ENCODE results near the gene PHLPP1. TPM values are rescaled to one million over a fixed set of nuclear protein-coding genes. Genes with fewer than 3 reads are reported as not detected.

PHLPP1 gene
- total RNA-seq, 2 donors from 2014 or later, result 6.3 to 7.9 TPM

DNA sequence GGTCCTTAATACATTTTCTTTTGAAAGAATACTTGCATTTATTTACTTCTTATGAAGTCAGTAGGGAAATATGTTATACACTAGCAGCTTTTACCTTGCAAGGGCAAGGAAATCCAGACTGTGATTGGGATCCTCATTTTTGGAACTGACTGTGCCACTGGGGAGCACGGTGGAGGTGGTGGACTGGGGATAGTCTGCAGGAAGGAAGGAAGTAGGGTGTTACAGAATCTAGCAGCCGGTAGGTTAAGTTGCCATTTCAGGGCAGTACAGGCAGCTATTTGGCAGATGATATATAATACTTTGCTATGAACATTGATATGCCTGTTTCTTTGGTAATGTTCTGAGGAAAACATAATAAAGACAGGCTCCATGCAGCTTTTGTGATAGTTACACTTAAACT lies 238.3 kb downstream of the PHLPP1 start:
- no peak for DNase-seq
- ATAC-seq (replicated peaks in 1 of 2), result no peak
- Mint-ChIP-seq H3K27ac (no peak overlapping the region), H3K36me3 (ENCODE audit: insufficient read depth in 2 of 2) (no peaks in the 10 kb centered on the region), H3K4me1 (ENCODE audit: low read depth) (peaks cover 23% of the 10 kb centered on the region), H3K9me3 (no peaks in the 10 kb centered on the region), H3K27me3 (ENCODE audit: low read depth) (no peaks in the 10 kb centered on the region), H3K4me3 (no peak overlapping the region)

DNA sequence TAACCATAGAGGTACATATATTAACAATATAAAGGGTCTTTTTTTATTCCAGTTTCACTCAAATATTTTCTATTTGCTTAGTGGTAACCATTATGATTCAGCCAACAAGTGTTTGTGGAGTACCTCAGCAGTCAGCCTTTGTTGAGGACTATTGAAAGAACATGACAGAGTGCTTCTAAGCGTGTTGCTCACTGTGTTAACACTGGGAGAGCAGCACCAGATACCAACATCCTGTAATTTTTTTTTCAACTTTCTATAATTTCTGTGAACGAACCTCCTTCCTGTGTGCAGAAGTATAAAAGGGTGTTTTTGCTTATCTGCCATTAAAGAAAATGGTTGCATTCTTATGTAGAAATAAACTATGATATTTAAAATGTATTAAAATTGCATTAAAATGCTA lies 239.0 kb downstream of the PHLPP1 start:
- Mint-ChIP-seq H3K4me3 (no peak overlapping the region), H3K4me1 (ENCODE audit: low read depth) (peaks cover 23% of the 10 kb centered on the region), H3K9me3 (no peaks in the 10 kb centered on the region), H3K27me3 (ENCODE audit: low read depth) (no peaks in the 10 kb centered on the region), H3K36me3 (ENCODE audit: insufficient read depth in 2 of 2) (no peaks in the 10 kb centered on the region), H3K27ac (no peak overlapping the region)
- ATAC-seq (replicated peaks in 1 of 2), result peak; percentile 37 to 48
- no peak for DNase-seq

DNA sequence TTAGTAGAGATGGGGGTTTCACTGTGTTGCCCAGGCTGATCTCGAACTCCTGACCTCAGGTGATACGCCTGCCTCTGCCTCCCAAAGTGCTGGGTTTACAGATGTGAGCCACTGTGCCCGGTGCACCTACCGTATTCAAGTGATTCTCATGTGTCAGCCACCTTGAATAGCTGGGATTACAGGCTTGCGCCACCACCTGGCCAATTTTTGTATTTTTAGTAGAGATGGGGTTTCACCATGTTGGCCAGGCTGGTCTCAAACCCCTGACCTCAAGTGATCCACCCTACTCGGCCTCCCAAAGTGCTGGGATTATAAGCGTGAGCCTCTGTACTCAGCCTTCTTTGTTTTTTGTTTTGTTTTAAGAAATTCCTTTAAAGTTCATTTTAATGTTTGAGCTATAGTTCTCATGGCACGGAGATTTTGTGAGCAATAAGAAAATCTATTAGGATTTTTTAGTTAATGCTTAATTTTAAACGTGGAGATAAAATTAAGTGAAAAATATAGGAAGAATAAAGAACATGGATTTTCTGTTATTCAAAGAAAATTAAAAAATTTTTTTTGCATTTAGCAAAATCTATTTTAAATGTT lies 242.6 kb downstream of the PHLPP1 start:
- peaks cover 23% of the 10 kb centered on the region for H3K4me1 Mint-ChIP-seq (ENCODE audit: low read depth)
- no peak overlapping the region for H3K27ac Mint-ChIP-seq
- no peaks in the 10 kb centered on the region for H3K9me3 Mint-ChIP-seq
- no peak overlapping the region for H3K4me3 Mint-ChIP-seq
- peak; percentile 67 to 71 for DNase-seq
- ATAC-seq (replicated peaks in 1 of 2), result peak; percentile 79 to 84
- H3K36me3 Mint-ChIP-seq (ENCODE audit: insufficient read depth in 2 of 2), result no peaks in the 10 kb centered on the region
- no peaks in the 10 kb centered on the region for H3K27me3 Mint-ChIP-seq (ENCODE audit: low read depth)

- peaks cover 11% of the 10 kb centered on the region for H3K4me1 Mint-ChIP-seq (ENCODE audit: low read depth)
- no peaks in the 10 kb centered on the region for H3K9me3 Mint-ChIP-seq
- no peak overlapping the region for H3K27ac Mint-ChIP-seq
- no peaks in the 10 kb centered on the region for H3K27me3 Mint-ChIP-seq (ENCODE audit: low read depth)
- no peak overlapping the region for H3K4me3 Mint-ChIP-seq
- DNase-seq, result no peak
- ATAC-seq (replicated peaks in 1 of 2), result no peak
- no peaks in the 10 kb centered on the region for H3K36me3 Mint-ChIP-seq (ENCODE audit: insufficient read depth in 2 of 2)
These were observed 244.1 kb downstream of the PHLPP1 start for GRCh38 chr18:62959481-62959880.

DNA sequence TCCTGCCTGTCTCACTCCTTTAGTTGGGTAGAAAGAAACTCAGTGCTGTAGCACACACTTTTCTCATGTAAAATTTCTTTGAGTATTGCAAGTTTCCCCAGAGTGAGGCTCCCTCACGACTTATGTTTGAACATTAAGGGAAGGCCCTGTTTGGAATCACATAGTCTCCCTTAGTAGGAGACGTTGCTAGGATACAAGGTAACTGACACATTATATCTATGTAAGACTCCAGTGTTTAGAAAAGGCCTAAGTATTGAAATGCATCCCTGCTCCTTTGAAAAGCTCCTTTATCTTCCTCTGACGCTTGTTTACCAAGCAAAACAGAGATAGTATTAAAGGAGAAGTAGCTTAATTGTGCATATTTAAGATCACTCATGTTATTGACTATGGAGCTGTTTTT lies 248.2 kb downstream of the PHLPP1 start:
- no peak for ATAC-seq (replicated peaks in 1 of 2)

GRCh38 chr18:62964432-62964831 lies 249.1 kb downstream of the PHLPP1 start:
- no peaks in the 10 kb centered on the region for H3K27me3 Mint-ChIP-seq (ENCODE audit: low read depth)
- DNase-seq, result no peak
- no peak overlapping the region for H3K27ac Mint-ChIP-seq
- H3K36me3 Mint-ChIP-seq (ENCODE audit: insufficient read depth in 2 of 2), result no peaks in the 10 kb centered on the region
- no peaks in the 10 kb centered on the region for H3K9me3 Mint-ChIP-seq
- ATAC-seq (replicated peaks in 1 of 2), result no peak
- H3K4me3 Mint-ChIP-seq, result no peak overlapping the region
- no peaks in the 10 kb centered on the region for H3K4me1 Mint-ChIP-seq (ENCODE audit: low read depth)

More for the DNA sequence above, 248.2 kb downstream of the PHLPP1 start:
- Mint-ChIP-seq H3K27ac (no peak overlapping the region), H3K27me3 (ENCODE audit: low read depth) (no peaks in the 10 kb centered on the region), H3K36me3 (ENCODE audit: insufficient read depth in 2 of 2) (no peaks in the 10 kb centered on the region), H3K4me1 (ENCODE audit: low read depth) (no peaks in the 10 kb centered on the region), H3K9me3 (no peaks in the 10 kb centered on the region), H3K4me3 (no peak overlapping the region)
- DNase-seq, result no peak

DNA sequence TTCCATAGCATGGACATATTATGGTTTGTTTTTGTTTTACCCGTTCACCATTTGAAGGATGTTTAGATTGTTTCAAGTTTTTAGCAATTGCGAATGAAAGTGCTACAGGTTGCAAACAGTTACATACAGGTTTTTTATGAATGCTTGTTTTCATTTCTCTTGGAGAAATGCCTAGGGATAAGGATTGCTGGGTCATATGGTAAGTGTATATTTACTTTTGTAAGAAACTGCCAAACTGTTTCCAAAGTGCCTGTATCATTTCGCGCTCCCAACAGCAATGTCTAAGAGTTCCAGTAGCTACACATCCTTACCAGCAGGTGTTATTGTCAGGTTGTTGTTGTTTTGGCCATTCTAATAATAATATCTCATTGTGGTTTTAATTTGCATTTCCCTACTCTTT lies 251.7 kb downstream of the PHLPP1 start:
- no peaks in the 10 kb centered on the region for H3K27me3 Mint-ChIP-seq (ENCODE audit: low read depth)
- H3K27ac Mint-ChIP-seq, result no peak overlapping the region
- H3K4me3 Mint-ChIP-seq, result no peak overlapping the region
- peaks cover 0 to 1% of the 10 kb centered on the region in 2 donors for H3K36me3 Mint-ChIP-seq (ENCODE audit: insufficient read depth in 2 of 2)
- DNase-seq (no peak), ATAC-seq (replicated peaks in 1 of 2) (no peak)
- no peaks in the 10 kb centered on the region for H3K4me1 Mint-ChIP-seq (ENCODE audit: low read depth)
- H3K9me3 Mint-ChIP-seq, result no peaks in the 10 kb centered on the region

DNA sequence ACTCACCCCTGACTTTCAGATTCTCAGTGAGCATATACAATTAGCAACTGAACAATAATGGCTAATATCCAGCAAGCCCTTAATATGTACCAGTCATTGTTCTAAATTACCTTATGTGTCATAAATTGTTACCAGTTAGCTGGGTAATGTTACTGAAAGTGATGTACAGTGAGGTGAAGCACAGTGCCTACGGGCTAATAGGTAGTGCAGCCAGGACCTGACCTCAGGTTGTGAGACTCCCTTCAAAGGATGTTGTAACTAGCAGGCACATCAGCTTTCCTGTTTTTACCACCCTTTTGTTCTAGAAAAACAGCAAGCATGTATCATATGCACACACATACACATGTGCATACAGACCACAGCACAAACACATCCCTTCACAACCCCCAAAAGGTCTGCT lies 258.3 kb downstream of the PHLPP1 start:
- peaks cover 0 to 1% of the 10 kb centered on the region in 2 donors for H3K36me3 Mint-ChIP-seq (ENCODE audit: insufficient read depth in 2 of 2)
- no peaks in the 10 kb centered on the region for H3K27me3 Mint-ChIP-seq (ENCODE audit: low read depth)
- no peak overlapping the region for H3K4me3 Mint-ChIP-seq
- no peaks in the 10 kb centered on the region for H3K4me1 Mint-ChIP-seq (ENCODE audit: low read depth)
- ATAC-seq (replicated peaks in 1 of 2) (no peak), DNase-seq (no peak)
- H3K27ac Mint-ChIP-seq, result no peak overlapping the region
- no peaks in the 10 kb centered on the region for H3K9me3 Mint-ChIP-seq

- Mint-ChIP-seq H3K27me3 (ENCODE audit: low read depth) (no peaks in the 10 kb centered on the region), H3K4me1 (ENCODE audit: low read depth) (no peaks in the 10 kb centered on the region), H3K27ac (no peak overlapping the region), H3K36me3 (ENCODE audit: insufficient read depth in 2 of 2) (peaks cover 0 to 1% of the 10 kb centered on the region in 2 donors), H3K4me3 (no peak overlapping the region), H3K9me3 (no peaks in the 10 kb centered on the region)
- DNase-seq, result no peak
- no peak for ATAC-seq (replicated peaks in 1 of 2)
These were observed 259.0 kb downstream of the PHLPP1 start for GRCh38 chr18:62974388-62974787.

DNA sequence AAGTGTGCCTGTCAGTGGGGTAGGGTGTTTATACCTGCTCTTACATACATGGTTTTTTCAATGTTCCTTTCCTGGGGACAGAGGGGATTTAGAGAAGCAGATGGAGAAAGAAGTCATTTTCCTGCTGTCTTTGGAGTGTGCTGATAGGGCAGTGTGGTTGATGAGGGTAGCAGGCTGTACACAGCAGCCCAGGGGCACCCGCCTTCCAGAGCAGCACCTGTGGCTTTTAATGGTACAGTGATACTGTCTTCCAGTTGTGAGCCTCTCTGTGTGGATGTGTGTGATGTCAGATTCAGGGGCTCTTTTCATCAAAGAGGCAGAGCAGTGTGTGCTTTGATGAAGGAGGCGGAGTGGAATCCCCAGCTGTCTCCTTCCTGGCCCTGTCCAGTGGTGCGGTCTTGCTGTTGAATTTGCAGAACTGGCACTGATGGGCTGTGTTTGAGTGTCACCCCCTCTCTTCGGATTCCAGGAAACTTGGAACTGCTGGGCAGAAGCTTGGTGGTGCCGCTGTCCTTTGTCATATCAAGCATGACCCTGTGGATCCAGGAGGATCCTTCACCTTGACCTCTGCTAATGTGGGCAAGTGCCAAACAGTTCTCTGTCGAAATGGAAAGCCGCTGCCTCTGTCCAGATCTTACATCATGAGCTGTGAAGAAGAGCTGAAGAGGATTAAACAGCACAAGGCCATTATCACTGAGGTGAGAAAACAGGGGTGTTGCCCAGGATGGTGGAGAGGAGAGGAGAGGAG lies 259.8 kb downstream of the PHLPP1 start:
- no peaks in the 10 kb centered on the region for H3K27me3 Mint-ChIP-seq (ENCODE audit: low read depth)
- no peak for ATAC-seq (replicated peaks in 1 of 2)
- H3K27ac Mint-ChIP-seq, result no peak overlapping the region
- no peak overlapping the region for H3K4me3 Mint-ChIP-seq
- H3K4me1 Mint-ChIP-seq (ENCODE audit: low read depth), result no peaks in the 10 kb centered on the region
- H3K36me3 Mint-ChIP-seq (ENCODE audit: insufficient read depth in 2 of 2), result peaks cover 0 to 1% of the 10 kb centered on the region in 2 donors
- no peak for DNase-seq
- H3K9me3 Mint-ChIP-seq, result no peaks in the 10 kb centered on the region

- DNase-seq (no peak), ATAC-seq (replicated peaks in 1 of 2) (no peak)
- H3K27ac Mint-ChIP-seq, result no peak overlapping the region
- H3K4me3 Mint-ChIP-seq, result no peak overlapping the region
- H3K27me3 Mint-ChIP-seq (ENCODE audit: low read depth), result no peaks in the 10 kb centered on the region
- peaks cover 0 to 1% of the 10 kb centered on the region in 2 donors for H3K36me3 Mint-ChIP-seq (ENCODE audit: insufficient read depth in 2 of 2)
- H3K4me1 Mint-ChIP-seq (ENCODE audit: low read depth), result no peaks in the 10 kb centered on the region
- no peaks in the 10 kb centered on the region for H3K9me3 Mint-ChIP-seq
These were observed 260.4 kb downstream of the PHLPP1 start for GRCh38 chr18:62975785-62976184.

GRCh38 chr18:62976227-62976626 lies 260.9 kb downstream of the PHLPP1 start:
- no peaks in the 10 kb centered on the region for H3K27me3 Mint-ChIP-seq (ENCODE audit: low read depth)
- H3K27ac Mint-ChIP-seq, result no peak overlapping the region
- no peaks in the 10 kb centered on the region for H3K9me3 Mint-ChIP-seq
- no peak for ATAC-seq (replicated peaks in 1 of 2)
- H3K4me1 Mint-ChIP-seq (ENCODE audit: low read depth), result no peaks in the 10 kb centered on the region
- no peak for DNase-seq
- H3K4me3 Mint-ChIP-seq, result no peak overlapping the region
- peaks cover 0 to 1% of the 10 kb centered on the region in 2 donors for H3K36me3 Mint-ChIP-seq (ENCODE audit: insufficient read depth in 2 of 2)

DNA sequence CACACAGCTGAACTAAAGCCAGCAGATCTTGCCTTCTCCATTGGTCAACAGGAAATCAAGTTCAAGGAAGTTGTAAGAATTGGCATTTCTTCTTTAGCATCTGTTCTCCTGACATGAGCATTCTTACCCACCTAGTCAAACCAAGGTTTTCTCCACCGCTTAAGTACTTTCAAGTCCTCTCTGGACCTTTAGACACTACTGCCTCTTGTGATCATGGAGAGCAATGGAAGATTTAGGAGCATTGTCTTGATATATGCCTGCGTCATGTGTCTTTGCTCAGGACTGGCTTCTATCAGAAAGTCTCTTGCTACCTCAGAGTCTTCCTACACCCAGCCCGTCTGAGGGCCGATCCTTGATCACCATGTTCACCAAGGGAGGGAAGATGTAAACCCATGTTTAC lies 262.2 kb downstream of the PHLPP1 start:
- Mint-ChIP-seq H3K27me3 (ENCODE audit: low read depth) (no peaks in the 10 kb centered on the region), H3K9me3 (no peaks in the 10 kb centered on the region), H3K4me3 (no peak overlapping the region), H3K4me1 (ENCODE audit: low read depth) (no peaks in the 10 kb centered on the region), H3K36me3 (ENCODE audit: insufficient read depth in 2 of 2) (no peaks in the 10 kb centered on the region), H3K27ac (no peak overlapping the region)
- no peak for DNase-seq
- no peak for ATAC-seq (replicated peaks in 1 of 2)
